Thyroid gland (tissue), 4 donors: ENCODE results near the gene C9orf43. TPM values are rescaled to one million over a fixed set of nuclear protein-coding genes. Genes with fewer than 3 reads are reported as not detected.

Source experiments
- DNase-seq, 2 donors: peaks; one replicate each; pipeline ENCODE4 v3.0.0-alpha.2; 2019
- H3K27ac ChIP-seq, 3 donors: fragments of 200-600 bp; sonication (generic); 1 replicate in 2 of 3; 2 replicates in 1 of 3; pipeline ENCODE4 v1.5.1; 2016 to 2019; ENCODE audit warnings: mild to moderate bottlenecking in 1 of 3, moderate library complexity in 1 of 3
- H3K27me3 ChIP-seq: fragments of 200-600 bp; sonication (generic); one replicate; pipeline ENCODE4 v1.5.1; 2019
- H3K36me3 ChIP-seq, 2 donors: fragments of 200-600 bp; sonication (generic); one replicate each; pipeline ENCODE4 v1.5.1; 2016 to 2019
- H3K4me1 ChIP-seq, 2 donors: fragments of 200-600 bp; sonication (generic); one replicate each; pipeline ENCODE4 v1.5.1; 2017 to 2019
- H3K4me3 ChIP-seq, 3 donors: fragments of 200-600 bp; sonication (generic); replicated peaks in 1 of 3; 1 replicate in 2 of 3; 2 replicates in 1 of 3; pipeline ENCODE4 v1.5.1; 2016; ENCODE audit warnings: mild to moderate bottlenecking in 1 of 3
- H3K9me3 ChIP-seq: fragments of 200-600 bp; sonication (generic); one replicate; pipeline ENCODE4 v1.5.1; 2017
- CTCF ChIP-seq, 6 experiments: fragments of 200-600 bp in 3 of 6; fragments of 450-650 bp in 3 of 6; sonication (generic) in 3 of 6; IDR thresholded peaks; one replicate each; pipeline ENCODE4 v1.5.1; 2016 to 2019; ENCODE audit warnings: antibody characterized with exemption in 6 of 6, mild to moderate bottlenecking in 2 of 6, inconsistent platforms in 1 of 6, moderate library complexity in 1 of 6
- POLR2A ChIP-seq, 2 donors: fragments of 450-650 bp; IDR thresholded peaks; one replicate each; pipeline ENCODE4 v1.6.1; 2017; ENCODE audit warnings: antibody characterized with exemption in 2 of 2, mild to moderate bottlenecking in 2 of 2, moderate library complexity in 1 of 2
- WGBS, 2 donors: methylation state at CpG; one replicate each; pipeline ENCODE4 v1.1.5; 2017; 5-methylcytosine and 5-hydroxymethylcytosine counted together
- intact Hi-C: fragments of 100-400 bp; cut with DNase I; formaldehyde crosslinking; loops from one replicate; pipeline ENCODE4 v1.15.1; 2023
- total RNA-seq, 4 donors: library from RNA; depleted of rRNA; stranded (reverse); fragments of >200 nt; gene quantifications; one replicate each; pipeline ENCODE4 v1.2.3, GENCODE V29; 2016

C9orf43 gene
- total RNA-seq, 4 donors from 2014 or later, result 0.39 to 2.5 (median 0.84) TPM

GRCh38 chr9:113368348-113368981 is 42.1 kb upstream of the C9orf43 start:
- H3K9me3 ChIP-seq, result no peaks in the 10 kb centered on the region
- H3K27ac ChIP-seq, result no peak overlapping the region
- no peak overlapping the region for H3K4me3 ChIP-seq
- H3K27me3 ChIP-seq, result no peaks in the 10 kb centered on the region
- peaks cover 16 to 24% of the 10 kb centered on the region in 2 donors for H3K4me1 ChIP-seq
- DNase-seq, result no peak
- H3K36me3 ChIP-seq, result peaks cover 2 to 4% of the 10 kb centered on the region in 2 donors
- WGBS, 2 donors, result 91 to 95% methylated on average over 5 of the region's 5 CpGs
- TF ChIP-seq CTCF (IDR thresholded peaks at IDR 0.05) (no peak), POLR2A (IDR thresholded peaks at IDR 0.05) (no peak)
- intact Hi-C loops, result no loop called here

- no peak for DNase-seq
- H3K36me3 ChIP-seq, result peaks cover 4 to 12% of the 10 kb centered on the region in 2 donors
- H3K4me3 ChIP-seq, result no peak overlapping the region
- 80 to 84% methylated on average over 8 to 10 of the region's 13 CpGs for WGBS, 2 donors
- H3K27ac ChIP-seq, result no peak overlapping the region
- intact Hi-C loops, result no loop called here
- TF ChIP-seq POLR2A (IDR thresholded peaks at IDR 0.05), result no peak
- no peak for TF ChIP-seq CTCF (IDR thresholded peaks at IDR 0.05)
- no peaks in the 10 kb centered on the region for H3K9me3 ChIP-seq
- H3K27me3 ChIP-seq, result no peaks in the 10 kb centered on the region
- peaks cover 16 to 24% of the 10 kb centered on the region in 2 donors for H3K4me1 ChIP-seq
Measured at GRCh38 chr9:113368982-113369854, 41.3 kb upstream of the C9orf43 start.

DNA sequence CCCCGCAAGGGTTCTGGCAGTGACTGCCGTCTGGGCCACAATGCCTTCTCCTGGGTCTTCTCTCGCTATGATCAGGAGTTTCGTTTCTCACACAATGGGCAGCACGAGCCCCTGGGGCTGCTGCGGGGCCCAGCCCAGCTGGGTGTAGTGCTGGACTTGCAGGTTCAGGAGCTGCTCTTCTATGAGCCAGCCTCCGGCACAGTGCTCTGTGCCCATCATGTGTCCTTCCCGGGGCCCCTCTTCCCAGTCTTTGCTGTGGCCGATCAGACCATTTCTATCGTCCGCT is 40.7 kb upstream of the C9orf43 start:
- no peaks in the 10 kb centered on the region for H3K27me3 ChIP-seq
- no peak for DNase-seq
- H3K36me3 ChIP-seq, result peaks cover 4 to 15% of the 10 kb centered on the region in 2 donors
- intact Hi-C loops, result no loop called here
- TF ChIP-seq POLR2A (IDR thresholded peaks at IDR 0.05), result no peak
- no peak for TF ChIP-seq CTCF (IDR thresholded peaks at IDR 0.05)
- no peaks in the 10 kb centered on the region for H3K9me3 ChIP-seq
- peaks cover 16 to 24% of the 10 kb centered on the region in 2 donors for H3K4me1 ChIP-seq
- 83 to 91% methylated on average over 9 to 10 of the region's 11 CpGs for WGBS, 2 donors
- no peak overlapping the region for H3K27ac ChIP-seq
- no peak overlapping the region for H3K4me3 ChIP-seq

DNA sequence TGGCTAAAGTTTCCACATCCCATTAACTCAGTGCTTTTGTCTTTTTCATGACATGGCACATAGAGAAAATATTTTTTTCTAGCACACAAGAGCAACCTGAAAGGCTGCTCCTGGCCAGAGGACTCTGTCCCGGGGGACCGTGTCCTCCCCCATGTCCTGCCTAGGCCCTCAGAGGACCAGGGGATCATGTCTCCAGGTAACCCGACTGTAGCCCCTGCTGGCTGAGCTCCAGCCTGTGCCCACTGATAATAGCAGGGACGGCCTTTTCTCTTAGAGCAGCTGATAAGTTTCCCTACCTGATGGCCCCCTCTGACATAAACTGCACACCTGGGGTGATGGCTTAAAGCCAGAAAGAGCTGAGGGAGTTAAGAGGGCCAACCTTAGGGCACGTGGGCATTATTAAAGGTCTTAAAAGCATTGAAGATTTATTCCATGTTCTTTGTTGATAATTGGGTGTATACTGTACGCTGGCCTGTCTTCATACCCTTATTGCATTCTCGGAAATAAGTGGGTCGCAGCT is 39.7 kb upstream of the C9orf43 start:
- Histone ChIP-seq H3K36me3 (peaks cover 4 to 21% of the 10 kb centered on the region in 2 donors), H3K27ac (peak overlapping the region; percentile 31 to 51 (median 48)), H3K9me3 (no peaks in the 10 kb centered on the region), H3K4me1 (peaks cover 20 to 31% of the 10 kb centered on the region in 2 donors), H3K4me3 (no peak overlapping the region), H3K27me3 (no peaks in the 10 kb centered on the region)
- intact Hi-C loops, result no loop called here
- WGBS, 2 donors, result 60 to 65% methylated on average over 8 of the region's 8 CpGs
- no peak for DNase-seq
- TF ChIP-seq POLR2A (IDR thresholded peaks at IDR 0.05), result no peak
- no peak for TF ChIP-seq CTCF (IDR thresholded peaks at IDR 0.05)

DNA sequence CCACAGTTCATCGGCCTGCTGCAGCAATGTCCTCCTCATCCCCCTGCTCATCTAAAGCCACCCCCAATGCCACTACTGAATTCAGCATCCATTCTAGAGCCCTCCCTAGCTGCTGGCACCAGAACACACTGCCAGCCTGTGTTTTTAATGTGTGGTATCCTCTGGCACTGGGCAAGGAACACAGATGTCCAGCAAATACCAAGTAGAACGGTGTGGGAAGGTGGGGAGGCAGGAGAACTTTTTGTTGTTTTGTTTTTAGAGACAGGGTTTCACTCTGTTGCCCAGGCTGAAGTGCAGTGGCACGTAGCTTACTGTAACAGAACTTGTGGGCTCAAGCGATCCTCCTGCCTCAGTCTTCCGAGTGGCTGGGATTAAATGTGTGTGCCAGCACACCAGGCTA is 38.5 kb upstream of the C9orf43 start:
- H3K27ac ChIP-seq, result peak overlapping the region; percentile 17 to 65 (median 31)
- no peaks in the 10 kb centered on the region for H3K27me3 ChIP-seq
- intact Hi-C loops, result no loop called here
- peaks cover 20 to 35% of the 10 kb centered on the region in 2 donors for H3K4me1 ChIP-seq
- no peaks in the 10 kb centered on the region for H3K9me3 ChIP-seq
- peak; percentile 66 to 68 for DNase-seq
- WGBS, 2 donors, result 40 to 44% methylated on average over 5 of the region's 5 CpGs
- peak in 1 of 2 donors; percentile 10 for TF ChIP-seq POLR2A (IDR thresholded peaks at IDR 0.05)
- no peak for TF ChIP-seq CTCF (IDR thresholded peaks at IDR 0.05)
- H3K36me3 ChIP-seq, result peaks cover 4 to 21% of the 10 kb centered on the region in 2 donors
- no peak overlapping the region for H3K4me3 ChIP-seq
